Stimulated activated CD4-positive, alpha-beta T cell treated with anti-CD3 and anti-CD28 coated beads, Interleukin-1b, Interleukin-23, amount 100 ng/mL, for 24 hours (primary cell): Measurements from ENCODE around the gene POTEJ.
A peak's percentile ranks its signal among the peaks of the same experiment; 100 is the strongest.
"Not testable (repeated sequence)": the region's sequence is repeated elsewhere in the genome, so short reads cannot be mapped to it uniquely, and the experiment has no call there.

Source experiments
- DNase-seq, 4 experiments: peaks; one replicate each; pipeline ENCODE4 v3.0.0-alpha.2; 2020; ENCODE audit warnings: low read depth in 4 of 4, low spot score in 1 of 4

Gene POTEJ

DNA sequence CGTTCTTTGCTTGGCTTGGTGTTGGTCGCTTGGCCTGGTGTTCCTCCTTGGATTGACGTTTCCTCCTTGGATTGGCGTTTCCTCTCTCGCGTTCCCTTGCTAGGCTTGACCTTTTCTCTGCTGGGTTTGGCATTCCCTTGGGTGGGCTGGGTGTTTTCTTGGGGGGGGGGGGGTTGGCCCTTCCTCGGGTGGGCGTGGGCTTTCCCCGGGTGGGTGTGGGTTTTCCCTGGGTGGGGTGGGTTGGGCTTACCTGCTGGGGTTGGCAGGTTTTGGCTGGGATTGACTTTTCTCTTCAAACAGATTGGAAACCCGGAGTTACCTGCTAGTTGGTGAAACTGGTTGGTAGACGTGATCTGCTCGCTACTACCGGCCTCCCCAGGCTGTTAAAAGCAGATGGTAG is at the start of gene POTEJ:
TSS of gene POTEJ (plus strand) at position 301 of the 400 bp plus-strand sequence. CDS start at position 394, 93 bp downstream.
- DNase-seq: not testable (repeated sequence)

DNA sequence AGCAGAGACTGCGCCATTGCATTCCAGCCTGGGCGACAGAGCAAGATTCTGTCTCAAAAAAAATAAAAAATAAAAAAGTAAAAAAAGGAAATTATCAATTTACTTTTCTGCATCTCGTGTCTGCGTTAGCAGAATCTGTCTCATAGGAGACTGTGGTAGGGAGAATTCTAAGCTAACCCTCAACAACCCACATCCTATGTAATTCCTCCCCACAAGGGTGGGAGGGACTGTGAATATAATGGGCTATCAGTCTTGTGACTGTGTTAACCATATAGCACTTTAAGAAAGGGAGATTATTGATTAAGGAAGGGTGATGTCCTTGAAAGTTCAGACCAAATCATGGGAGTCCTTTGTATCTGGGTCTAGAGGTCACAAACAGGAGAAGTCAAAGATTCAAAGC is 45.1 kb upstream of the POTEJ start:
- not testable (repeated sequence) for DNase-seq

DNA sequence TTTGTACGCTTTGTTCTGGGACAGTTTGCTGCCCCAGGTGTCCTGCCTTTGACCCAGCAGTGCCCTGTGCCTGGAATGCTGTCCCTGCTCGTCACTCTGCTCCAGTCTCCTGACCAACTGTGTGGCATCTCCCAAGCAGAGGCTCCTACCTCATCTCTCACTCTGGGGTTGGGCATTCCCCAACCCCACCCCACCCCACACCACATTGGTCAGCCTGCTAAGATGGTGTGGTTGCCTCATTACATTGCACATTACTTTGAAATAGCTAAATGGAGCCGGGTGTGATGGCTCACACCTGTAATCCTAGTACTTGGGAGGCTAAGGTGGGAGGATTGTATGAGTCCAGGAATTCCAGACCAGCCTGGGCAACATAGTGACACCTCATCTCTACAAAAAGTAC is 39.3 kb upstream of the POTEJ start:
- DNase-seq: not testable (repeated sequence)

DNA sequence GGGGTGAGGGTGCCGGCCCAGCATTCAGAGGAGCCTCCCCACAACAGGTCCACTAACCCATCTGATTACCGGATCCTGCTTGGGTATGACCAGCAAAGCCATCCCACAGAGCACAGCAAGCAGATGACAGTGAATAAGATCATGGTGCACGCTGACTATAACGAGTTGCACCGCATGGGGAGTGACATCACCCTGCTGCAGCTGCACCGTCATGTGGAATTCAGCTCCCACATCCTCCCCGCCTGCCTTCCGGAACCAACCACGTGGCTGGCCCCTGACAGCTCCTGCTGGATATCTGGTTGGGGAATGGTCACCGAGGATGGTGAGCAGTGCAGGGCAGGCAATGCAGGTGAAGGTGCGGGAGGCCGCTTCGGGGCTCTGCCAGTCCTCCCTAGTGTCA is 37.0 kb upstream of the POTEJ start:
- DNase-seq: not testable (repeated sequence)

DNA sequence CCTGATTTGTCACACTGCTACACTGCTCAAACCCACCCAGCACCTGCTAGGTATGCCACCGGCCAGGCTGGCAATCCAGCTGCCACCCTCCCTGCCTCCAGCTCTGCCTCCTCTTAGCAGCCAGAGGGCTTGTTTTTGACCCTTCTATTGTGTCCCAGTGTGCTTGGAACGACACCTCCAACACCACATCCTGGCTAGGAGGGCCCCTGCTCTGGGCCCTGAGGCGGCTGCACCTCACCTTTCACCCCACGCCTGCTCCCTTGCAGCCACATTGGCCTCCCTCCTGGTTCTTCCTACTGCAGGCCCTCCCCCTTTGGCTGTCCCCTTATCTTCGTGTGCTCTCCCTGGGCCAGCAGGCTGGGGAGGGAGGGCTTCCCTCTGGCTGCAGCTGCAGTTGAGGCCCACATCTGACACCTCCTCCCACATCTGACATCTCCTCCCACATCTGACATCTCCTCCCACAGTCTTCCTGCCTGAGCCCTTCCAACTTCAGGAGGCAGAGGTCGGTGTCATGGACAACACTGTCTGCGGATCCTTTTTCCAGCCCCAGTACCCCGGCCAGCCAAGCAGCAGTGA is 34.9 kb upstream of the POTEJ start:
- not testable (repeated sequence) for DNase-seq

DNA sequence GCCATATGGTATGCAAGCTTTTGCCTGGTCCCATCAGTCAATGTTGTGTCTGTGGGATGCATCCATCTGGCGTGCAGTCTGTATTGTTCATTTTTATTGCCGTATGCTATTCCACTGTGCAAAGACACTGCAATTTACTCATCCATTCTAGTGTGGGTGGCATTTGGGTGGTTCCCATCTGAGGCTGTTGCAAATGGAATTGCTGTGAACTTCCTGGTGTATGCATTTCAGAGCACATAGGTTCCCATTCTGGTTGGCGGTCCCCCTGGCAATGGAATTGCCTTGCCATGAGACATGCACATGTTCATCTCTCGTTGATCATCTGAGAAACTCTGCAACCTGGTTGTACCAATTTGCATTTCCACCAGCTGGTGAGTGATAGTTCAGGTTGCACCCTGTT is 33.7 kb upstream of the POTEJ start:
- not testable (repeated sequence) for DNase-seq

DNA sequence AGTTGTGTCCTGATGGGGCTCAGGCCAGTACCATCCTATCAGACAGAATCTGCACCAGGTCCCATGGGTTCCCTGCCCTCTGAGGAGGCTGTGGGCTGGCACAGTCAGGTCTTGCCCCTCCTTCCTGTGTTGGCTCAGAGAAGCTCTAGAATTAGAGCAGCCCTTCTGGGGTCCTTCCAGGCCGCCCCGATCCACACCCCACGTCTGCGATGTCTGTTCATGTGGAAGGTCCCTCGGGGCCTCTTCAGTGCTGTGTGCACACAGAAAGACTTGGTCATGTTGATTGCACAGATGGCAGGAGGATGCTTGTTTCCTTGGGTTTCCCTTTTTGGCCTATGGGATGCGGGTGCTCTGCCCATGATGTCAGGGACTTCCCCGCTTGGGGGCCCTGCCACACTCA is 32.1 kb upstream of the POTEJ start:
- DNase-seq: not testable (repeated sequence)

DNA sequence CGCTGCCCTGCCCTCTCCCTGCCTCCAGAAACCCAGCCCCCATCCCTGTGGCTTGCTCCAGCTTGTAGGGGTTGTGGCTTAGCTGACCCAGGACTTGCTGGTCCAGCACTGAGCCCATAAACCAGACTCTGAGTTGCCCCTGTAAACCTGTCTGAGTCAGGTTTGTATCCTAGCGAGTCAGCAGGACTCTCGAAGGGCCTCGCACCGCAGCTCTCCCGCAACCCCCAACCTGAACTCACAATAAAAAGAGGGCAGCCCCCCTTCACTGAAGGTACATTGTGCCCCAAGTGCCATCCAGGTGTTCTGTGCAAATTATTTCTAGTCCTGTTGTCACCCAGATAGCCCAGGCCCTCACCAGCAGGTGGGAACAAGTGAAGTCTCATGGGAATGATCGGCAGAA is 29.7 kb upstream of the POTEJ start:
- DNase-seq: not testable (repeated sequence)

DNA sequence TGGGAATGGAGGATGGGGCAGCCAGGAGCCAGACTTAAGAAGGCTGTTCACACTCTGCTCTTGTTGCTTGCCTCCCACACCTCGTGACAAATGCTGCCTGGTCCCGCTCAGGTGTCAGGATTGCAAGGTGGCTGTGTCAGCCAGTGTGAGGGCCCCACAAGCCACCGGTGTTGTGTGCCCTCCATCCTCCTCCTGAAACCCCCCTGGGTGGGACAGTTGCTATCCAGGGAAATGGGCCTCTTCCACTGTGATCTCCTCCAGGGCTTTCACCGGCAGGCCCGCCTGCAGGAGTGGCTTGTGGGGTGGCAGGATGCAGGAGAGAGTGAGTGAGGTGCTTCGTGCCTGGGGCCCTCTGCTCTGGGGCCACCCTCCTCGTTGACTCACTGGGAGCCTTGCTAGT is 28.3 kb upstream of the POTEJ start:
- not testable (repeated sequence) for DNase-seq

DNA sequence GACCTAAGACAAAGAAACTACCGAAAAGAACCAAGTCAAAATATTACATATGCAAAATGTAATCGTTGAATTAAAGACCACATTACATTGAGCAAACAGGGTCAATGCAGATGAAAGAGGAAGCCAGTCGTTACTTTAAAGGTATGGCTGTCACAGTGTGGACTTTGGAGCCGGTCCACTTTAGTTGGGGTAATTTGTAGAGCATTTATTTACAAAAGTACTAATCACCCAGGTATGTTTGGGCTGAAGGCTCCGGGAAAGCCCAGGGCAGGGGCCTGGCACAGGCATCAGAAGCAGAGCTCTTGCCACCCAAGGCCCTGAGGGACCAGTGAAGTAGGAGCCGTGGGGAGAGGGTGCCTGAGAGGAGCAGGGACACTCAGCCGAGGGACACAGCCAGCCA is 27.7 kb upstream of the POTEJ start:
- DNase-seq: not testable (repeated sequence)

DNA sequence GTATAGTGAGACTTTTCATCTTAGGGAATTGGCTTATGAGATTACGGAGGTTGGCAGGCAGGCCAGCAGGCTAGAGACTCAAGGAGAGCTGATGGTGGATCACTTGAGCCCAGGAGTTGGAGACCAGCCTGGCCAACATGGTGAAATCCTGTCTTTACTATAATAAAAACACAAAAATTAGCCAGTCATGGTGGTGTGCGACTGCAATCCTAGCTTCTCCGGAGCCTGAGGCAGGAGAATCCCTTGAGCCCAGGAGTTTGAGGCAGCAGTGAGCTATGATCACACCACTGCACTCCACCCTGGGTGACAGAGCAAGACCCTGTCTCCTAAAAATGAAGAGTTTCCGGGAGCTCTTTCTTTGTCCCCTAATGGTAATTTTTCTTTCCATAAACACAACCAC is 26.5 kb upstream of the POTEJ start:
- not testable (repeated sequence) for DNase-seq

DNA sequence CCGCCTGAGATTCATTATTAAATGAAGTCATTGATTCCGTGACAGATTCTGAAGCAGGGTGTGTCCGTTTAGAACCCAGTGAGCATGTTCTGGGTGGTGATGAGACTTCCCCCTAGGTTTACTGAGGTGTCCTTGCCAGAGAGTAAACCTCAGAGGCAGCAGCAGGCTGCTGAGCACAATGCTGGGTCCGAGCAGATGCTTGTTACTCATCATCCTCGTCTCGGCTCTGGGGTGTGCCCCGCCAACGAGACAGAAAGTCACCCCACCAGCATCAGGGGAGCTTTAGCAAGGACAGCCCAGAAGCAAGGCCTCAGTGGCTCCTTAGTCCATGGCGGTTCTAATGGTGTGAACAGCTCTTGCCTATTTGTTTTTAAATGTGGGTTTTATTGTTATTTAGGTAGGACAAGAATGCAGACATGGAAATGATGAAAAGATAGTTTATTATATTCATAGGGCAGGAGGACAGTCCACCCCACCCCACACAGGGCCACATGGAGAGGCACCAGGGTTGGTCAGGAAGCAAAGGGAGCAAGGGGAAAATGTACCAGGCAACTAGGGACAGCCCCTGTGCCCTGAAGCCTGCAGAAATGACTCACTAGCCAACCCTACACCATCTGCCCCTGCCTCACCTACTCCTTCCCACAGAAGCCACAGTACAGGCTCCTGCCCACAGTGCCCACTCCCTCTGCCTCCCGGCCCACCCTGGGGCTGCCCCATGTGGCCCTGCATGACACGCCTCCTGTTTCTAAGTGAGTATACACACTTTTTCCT is 22.4 kb upstream of the POTEJ start:
- peak in 1 of 4 experiments; percentile 7 for DNase-seq

DNA sequence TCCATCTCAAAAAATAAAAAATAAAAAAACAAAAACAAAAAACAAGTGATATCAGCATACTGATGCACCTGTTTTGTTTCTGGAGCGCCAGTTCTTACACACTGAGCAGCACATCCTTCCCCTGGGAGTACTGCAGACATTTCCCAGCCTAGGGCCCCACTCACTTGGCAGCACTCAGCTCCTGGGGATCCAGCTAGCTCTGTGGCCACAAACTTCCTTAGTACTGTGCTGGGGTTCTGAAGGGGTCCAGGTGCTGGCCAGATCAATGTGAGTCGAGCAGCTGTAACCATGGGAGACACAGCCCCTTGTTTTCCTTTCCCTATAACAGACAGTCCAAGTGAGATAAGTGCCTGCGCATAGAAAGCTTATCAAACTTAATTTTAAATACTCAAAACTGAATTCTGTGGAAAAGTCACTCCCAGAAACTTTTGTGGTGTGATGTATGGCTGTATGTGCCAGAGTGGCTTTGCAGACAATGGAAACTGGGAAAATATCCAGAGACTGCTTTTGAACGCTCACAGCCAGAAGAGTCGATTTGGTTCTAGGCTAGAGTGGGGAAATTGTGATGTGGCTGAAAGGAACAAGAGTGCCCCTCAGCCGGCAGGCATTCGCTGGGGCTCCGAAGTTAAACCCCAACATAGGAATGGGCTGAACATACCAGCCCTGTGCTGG is 20.9 kb upstream of the POTEJ start:
- not testable (repeated sequence) for DNase-seq

DNA sequence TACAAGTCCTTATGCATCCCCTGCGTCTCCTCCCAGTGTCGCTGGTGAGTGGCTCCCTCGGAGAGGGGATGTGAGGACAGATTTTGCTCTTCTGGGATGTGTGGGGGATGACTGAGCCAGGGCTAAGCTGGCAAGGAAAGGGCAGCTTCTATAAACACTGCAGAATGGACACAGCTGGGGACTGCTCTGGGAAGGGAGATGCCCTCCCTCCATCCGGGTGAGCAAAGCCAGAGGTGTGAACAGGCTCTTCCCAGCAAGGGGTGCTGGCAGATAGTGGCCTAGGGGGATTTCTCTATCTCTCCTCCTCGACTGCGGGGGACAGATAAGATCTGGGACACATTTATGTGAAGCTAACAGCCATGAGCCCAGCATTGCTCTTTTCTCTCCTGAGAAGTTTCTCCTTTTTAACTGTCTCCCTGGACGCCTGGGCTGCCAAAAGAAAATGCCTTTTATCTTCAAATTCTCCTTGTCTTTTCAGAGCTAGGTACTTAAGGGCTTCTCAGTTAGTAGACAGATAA is 20.3 kb upstream of the POTEJ start:
- DNase-seq: not testable (repeated sequence)

DNA sequence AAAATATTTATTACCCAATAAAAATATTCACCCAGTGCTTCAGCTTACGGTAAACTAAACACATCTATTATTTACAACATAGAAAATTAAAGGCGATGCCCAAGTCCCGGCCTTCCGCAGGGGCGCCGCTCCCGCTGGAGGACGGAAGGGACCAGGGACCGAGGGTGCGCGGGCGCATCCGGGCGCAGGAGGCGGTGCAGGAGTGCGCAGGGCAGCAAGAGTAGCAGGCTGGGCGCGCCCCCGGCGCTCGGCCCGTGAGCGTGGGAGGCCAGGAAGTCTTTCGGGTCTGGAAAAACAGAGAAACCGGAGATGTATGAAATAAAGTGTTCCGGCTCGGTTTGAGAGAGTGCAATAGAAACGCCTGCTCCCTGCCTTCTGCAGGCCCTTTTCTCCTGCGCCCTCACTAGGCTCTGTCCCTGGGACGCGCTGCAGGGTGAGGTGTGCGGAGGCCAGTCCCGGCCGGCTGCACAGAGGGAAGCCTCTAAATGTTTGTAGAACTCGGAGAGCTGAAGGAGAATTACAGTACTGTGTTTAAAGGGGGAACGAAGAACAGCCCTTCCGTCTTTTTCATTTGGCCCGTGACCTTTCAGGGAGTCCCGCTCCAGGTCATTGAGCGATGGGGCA is 18.3 kb upstream of the POTEJ start:
- DNase-seq: not testable (repeated sequence)

DNA sequence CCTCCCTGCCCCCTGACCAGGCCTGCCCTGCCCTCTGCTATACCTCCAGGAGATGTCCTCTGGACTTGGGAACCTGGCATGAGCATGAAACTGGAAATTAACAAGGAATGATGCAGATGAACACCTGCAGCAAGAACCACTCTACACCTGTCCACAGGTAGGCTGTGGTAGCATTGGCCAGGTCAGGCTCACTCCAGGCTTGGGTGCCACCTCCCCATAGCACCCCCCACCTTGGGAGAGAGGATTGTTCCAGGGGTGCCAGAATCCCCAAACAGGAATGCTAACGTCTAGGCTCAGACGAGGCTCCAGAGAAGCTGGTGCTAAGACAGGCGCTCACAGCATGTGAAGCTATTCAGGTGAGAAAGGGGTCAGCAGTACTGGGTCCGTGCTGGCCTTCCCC is 17.2 kb upstream of the POTEJ start:
- not testable (repeated sequence) for DNase-seq

DNA sequence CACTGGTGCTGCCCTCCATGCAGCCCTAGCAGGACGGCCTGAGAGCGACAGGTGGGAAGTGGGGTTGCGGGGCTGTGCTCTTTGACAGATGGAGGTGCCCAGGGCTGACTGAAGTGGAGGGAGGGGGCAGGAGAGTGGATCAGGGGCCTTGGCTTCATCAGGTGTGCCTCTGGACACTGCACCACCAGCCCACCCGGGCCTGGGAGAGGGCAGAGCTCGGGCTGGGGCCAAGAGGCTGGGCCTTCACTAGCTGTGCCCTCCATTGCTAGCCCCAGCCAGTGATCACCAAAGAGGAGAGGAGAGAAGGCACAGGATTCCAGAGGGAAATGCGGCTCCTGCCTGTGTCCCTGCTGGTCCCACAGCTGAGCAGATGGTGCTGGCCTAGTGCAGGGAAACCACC is 14.5 kb upstream of the POTEJ start:
- DNase-seq: not testable (repeated sequence)

DNA sequence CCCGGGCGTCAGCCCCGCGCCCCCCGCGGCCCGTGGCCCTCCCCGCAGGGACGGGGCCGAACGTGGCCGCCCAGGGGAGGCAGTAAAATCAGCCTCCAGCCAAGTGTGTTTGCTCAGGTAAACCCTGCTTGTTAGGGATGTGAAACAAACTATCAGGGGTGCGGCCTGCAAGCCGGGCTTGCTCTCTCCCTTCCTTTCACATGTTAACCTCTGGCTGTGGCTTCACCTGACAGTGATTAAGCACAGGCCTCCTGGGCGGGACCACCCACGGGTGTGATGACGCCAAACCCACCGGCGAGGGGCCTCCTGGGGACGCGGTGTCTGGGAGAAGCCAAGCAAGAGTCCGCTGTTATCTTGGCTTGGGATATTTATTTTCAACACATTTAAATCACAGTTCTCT is 13.2 kb upstream of the POTEJ start:
- not testable (repeated sequence) for DNase-seq

DNA sequence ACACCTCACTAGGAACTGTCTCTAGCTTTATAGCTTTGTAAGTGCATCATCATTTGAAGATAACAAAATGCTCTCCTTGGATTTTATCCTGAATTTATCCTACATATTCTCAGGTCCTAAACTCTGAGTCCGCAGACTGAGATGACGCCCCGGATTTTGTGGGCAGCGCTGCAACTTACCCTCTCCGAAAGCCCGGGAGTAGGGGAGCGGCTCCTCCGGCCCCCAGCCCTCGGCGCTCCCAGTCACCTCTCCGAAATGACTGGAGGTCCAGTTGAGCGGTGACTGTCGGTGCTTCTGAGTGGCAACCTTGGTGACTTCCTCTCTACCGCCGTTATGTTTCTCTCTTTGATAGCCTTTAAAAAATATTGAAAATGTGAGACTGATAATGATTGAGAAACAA is 12.8 kb upstream of the POTEJ start:
- not testable (repeated sequence) for DNase-seq

DNA sequence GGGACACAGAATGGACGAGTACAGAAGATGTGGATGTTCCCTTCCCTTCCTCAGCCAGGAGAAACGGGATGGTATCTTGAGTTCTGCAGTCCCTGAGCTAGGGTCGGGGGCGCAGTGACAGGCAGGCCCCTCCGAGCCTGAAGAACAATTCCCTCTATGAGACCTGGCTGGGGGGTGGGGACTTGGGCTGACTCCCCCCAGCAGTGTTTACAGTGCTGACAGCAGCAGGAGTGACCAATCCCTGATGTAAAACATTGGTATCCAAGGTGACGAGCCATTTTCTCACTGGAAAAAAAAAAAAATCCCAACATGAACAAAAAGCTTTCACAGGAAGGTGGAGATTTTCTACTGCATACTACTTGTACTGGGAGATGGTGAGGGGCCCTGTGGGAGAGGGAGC is 11.8 kb upstream of the POTEJ start, which contains the start of gene CFC1:
TSS of gene CFC1 (minus strand) at position 183 of the 400 bp plus-strand sequence. CDS start 288 bp downstream, outside the sequence.
- not testable (repeated sequence) for DNase-seq

DNA sequence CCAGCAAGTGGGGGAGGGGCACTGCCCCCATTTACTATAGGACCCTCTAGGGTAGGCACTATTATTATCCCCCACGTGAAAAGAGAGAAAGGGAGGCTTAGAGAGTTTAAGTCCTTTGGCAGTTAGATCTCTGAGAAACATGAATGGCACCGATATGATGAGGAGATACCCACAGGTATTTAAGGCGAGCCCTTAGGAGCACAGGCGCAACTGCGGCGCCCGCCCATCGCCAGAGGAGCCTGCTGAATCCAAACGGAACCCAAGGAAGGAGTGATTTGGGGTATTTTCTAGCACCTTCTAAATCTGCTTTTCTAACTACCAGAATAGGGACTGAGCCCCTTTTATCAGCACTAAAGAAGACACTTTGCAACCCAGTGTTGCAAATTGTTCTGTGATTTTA is 11.3 kb upstream of the POTEJ start:
- DNase-seq: not testable (repeated sequence)
